ENCODE data around the gene NFKBIE.
"Not testable (repeated sequence)": the region's sequence is repeated elsewhere in the genome, so short reads cannot be mapped to it uniquely, and the experiment has no call there.

Gene NFKBIE

DNA sequence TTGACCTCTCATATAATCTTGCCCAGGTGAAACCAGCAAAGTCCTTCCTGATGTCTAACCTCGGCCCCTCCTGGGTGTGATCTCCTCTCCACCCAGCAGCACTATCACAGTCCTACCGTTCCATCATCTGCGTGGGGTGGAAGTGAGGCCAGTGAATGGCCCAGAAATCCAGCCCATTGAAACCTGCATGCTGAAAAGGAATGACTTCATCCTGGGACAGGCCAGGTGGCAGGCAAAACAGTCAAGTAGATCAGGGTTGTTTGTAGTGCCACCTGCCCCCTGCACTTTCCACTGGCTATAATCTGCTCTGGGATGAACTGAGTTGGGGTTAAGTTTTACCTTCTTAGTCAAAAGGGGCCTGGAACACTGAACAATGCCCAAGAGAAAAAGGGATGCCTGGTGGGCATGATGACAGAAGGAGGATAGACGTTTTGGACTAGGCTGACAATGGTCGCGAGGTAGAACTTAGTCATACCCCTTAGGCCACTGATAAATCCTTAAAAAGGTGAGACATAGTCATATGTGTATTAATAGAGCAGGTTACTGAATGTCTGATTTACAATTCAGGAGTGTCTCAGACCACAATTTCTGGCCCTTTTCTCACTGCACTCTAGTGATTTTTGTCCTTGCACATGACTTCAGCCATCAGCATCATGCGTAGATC is 26.5 kb downstream of the NFKBIE start:
- FAIRE-seq = no peak

DNA sequence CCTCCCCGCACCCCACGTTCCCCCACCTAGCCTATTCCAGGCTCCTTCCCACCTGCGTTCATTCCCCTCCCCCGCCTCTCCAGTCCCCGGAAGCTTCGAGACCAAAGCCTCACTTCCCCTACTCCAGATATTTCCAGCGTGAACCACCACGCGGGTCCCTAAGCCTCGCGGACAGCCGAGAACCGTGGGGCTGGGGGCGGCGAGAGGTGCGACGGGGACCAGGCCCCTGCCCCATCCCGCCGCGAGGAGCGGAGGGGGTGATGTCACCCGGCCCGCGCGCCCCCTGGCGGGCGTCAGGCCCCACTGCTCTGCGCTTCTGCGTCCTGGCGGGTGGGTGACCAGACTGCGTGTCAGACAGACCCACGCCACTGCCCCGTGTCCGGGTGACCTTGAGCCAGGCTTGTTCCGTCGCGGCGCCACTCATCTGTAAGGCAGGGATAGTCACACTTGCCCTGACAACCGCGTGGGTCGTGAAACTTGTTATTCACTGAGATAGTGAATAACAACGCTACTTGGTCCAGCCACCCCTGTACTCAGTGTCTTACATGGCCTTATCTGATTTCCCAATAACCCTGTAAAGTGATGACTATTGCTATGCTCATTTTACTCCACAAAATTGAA is 27.4 kb downstream of the NFKBIE start:
- FAIRE-seq = no peak

- no peak for FAIRE-seq
These were observed 28.1 kb downstream of the NFKBIE start for GRCh38 chr6:44237021-44237812.

DNA sequence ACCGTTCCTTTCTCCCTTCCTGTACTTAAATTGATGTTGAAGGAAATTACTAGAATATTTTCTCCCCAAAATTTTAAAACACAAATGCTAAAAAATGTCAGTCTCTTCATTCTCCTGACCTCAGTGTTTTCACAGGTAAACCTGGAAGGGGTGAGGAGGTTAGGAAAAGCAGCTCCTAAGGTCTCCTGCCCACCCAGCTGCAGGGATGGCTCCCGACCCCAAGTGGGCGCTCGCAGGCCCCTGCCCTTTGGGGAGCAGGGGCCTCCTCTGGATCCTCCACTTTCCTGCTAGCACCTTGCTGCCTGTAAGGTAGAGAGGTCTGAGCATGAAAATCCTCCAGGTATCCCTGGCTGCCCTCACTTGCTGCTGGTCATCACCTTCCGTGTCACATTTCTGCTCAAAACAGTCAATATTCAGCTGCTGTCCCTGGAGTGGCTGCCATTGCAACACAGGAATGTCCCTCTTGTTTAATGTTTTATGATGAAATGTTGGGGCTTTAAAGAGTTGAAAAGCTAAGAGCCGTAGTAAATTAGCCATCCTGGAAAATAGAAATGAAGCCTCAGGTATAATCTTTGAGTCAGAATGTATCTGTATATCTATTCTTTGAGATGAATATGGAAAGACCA is 29.3 kb downstream of the NFKBIE start:
- no peak for FAIRE-seq

GRCh38 chr6:44235269-44235668 is 30.1 kb downstream of the NFKBIE start:
- FAIRE-seq = no peak

DNA sequence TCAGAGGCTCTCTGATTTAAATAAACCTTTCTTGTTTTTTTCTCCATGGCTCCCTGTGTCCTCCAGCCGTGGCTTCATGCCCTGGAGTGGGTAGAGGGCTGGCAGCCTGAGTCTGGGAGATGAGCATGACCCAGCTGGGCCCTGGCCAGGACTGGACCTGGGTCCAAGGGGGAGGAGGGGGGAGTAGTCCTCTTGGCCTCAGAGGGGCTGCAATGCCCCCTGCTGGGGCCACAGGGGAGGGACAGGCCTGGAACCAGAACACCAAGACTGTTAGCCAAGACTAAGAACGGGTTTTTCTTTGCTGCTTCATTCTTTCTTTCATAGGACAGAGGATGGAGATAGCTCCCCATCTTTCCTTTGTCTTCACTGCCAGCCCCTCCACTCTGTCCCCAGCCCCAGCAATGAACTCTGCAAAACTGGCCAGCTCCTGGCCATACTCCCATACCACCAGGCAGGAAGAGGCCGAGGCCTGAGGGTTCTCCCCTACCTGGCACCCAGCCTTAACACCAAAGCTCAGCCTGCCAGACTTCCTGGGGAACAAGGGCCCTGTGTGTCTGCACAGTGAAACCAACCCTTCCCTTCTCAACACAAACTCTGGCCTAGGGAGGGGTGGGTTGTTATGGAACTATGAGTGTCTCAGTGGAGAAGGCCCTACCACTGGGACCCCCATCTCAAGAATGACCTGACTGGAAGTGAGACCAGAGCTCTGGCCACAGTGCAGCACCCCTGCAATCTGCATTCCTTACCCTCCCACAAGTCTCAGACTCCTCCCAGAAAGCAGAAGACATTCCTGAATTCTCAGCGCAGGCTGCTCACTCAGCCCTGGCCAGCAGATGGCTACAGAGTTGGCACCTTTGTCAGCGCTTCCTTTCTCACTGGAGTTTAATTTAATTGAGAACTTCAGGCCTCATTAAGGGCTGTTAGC is 31.0 kb downstream of the NFKBIE start:
- FAIRE-seq = peak; percentile 31

DNA sequence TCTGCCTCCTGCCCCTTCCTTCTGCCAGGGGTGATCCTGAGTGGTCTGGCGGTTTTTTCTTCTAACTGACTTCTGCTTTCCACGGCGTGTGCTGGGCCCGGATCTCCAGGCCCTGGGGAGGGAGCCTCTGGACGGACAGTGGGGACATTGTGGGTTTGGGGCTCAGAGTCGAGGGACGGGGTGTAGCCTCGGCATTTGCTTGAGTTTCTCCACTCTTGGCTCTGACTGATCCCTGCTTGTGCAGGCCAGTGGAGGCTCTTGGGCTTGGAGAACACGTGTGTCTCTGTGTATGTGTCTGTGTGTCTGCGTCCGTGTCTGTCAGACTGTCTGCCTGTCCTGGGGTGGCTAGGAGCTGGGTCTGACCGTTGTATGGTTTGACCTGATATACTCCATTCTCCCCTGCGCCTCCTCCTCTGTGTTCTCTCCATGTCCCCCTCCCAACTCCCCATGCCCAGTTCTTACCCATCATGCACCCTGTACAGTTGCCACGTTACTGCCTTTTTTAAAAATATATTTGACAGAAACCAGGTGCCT is 31.7 kb downstream of the NFKBIE start:
- FAIRE-seq = no peak

DNA sequence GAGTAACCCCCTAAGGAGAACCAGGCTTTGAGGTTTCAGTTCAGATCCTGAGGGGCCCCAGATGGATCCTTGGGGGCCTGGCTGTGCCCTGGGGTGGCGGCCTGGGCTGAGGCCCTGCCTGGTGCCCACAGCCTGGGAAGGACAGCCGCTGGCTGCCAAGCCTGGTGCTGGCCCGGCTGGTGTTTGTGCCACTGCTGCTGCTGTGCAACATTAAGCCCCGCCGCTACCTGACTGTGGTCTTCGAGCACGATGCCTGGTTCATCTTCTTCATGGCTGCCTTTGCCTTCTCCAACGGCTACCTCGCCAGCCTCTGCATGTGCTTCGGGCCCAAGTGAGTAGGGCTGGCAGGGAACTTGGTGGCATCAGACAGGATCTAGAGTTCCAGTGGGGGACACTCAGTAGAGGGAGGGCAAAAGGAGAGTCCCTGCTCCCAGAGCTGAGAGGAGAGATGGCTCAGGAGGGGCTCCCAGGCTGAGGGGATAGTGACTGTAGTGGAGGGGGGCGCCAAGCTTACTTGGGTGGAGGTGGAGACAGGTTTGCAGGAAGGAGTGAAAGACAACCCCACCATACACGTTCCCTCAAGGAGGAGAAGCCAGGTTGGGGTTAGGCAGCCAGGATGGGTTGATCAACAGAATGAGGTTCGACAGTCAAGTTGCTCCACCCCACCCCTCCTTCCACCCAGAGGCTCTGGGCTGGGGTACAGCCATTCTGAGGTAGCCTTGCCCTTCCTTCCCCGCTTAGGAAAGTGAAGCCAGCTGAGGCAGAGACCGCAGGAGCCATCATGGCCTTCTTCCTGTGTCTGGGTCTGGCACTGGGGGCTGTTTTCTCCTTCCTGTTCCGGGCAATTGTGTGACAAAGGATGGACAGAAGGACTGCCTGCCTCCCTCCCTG is 32.4 kb downstream of the NFKBIE start:
- no peak for FAIRE-seq

DNA sequence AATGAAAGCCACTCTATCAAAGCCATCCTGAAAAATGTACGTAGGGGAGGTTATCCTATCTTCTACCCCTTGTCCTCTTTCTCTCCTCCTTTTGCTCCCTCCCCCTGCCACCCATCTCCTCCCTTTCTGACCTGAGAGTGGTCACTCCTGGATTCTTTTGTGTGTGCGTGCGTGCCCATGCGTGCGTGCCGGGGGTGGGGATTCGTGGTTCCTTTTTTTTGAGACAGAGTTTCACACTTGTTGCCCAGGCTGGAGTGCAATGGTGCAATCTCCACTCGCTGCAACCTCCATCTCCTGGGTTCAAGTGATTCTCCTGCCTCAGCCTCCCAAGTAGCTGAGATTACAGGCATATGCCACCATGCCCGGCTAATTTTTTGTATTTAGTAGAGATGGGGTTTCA is 33.9 kb downstream of the NFKBIE start:
- FAIRE-seq = not testable (repeated sequence)

DNA sequence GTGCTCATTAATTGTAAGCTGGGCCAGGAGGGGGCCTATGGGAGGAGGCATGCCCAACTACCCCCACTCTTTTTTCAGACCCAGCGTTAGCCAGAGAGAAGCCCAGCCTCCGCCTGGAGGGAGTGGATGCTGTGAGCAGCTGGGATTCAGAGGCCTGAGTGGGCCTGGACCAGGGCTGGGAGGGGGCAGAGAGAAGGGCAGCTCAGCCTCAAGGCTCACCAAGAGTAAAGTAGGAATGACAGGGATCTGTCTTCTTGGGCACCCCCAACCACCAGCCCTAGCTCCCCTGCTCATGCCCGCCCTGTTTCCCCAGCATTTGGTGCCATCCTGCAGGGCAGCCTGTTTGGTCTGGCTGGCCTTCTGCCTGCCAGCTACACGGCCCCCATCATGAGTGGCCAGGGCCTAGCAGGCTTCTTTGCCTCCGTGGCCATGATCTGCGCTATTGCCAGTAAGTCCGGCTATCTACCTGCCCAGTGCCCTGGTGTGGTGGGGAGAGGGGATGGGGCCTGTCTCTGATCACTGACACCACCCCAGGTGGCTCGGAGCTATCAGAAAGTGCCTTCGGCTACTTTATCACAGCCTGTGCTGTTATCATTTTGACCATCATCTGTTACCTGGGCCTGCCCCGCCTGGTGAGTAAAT is 35.2 kb downstream of the NFKBIE start:
- no peak for FAIRE-seq

DNA sequence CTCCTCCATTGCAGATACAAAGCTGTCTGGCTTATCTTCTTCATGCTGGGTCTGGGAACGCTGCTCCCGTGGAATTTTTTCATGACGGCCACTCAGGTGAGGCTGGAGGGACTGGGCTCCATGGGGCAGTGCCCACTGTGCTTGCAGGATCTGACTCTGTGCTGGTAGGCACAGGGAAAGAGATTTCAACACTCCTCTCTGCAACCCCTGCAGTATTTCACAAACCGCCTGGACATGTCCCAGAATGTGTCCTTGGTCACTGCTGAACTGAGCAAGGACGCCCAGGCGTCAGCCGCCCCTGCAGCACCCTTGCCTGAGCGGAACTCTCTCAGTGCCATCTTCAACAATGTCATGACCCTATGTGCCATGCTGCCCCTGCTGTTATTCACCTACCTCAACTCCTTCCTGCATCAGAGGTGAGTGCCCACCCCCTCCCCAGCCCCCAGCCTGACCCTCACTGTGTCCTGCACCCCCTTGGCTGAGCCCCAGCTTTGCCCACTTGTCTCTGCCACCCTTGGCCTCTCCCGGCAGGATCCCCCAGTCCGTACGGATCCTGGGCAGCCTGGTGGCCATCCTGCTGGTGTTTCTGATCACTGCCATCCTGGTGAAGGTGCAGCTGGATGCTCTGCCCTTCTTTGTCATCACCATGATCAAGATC is 35.8 kb downstream of the NFKBIE start:
- FAIRE-seq = no peak

GRCh38 chr6:44228836-44229235 is 36.5 kb downstream of the NFKBIE start:
- no peak for FAIRE-seq

DNA sequence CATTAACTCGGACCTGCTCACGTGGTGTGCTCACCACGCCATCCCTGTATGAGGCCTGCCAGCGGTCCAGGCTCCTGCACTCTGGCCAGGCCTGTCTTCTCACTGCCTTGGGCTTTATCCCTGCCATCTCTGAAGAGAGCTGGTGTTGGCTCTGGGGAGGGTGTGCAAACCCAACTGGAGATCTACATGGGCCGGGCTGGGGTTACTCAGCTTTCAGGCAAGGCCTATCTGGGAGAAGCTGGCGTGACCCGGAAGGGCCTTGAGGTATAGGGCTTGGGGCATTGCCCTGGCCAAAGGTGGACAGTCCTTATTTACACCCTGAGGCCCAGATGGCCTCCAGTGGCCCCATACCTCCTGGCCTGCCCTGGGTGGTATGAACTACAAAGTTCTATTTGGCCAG is 36.9 kb downstream of the NFKBIE start:
- FAIRE-seq = no peak

DNA sequence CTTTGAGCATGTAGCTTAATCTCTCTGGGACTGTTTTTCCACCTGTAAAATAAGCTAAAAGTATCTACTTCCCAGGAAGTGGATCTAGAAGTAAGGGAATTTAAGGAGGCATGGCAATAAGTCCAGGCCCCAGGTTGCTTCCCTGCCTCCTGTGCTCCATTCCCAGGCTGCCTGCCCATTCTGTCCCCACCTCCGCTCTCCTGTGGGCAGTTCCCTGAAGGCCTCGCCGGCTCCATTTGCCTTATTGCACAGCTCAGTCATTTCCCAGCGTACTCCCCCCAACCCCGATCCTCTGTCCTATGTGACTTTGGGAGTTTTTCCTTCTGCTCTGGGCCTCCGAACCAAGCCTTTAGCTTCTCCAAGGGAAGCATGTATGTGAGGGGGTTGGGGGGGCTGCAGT is 37.3 kb downstream of the NFKBIE start:
- FAIRE-seq = no peak

DNA sequence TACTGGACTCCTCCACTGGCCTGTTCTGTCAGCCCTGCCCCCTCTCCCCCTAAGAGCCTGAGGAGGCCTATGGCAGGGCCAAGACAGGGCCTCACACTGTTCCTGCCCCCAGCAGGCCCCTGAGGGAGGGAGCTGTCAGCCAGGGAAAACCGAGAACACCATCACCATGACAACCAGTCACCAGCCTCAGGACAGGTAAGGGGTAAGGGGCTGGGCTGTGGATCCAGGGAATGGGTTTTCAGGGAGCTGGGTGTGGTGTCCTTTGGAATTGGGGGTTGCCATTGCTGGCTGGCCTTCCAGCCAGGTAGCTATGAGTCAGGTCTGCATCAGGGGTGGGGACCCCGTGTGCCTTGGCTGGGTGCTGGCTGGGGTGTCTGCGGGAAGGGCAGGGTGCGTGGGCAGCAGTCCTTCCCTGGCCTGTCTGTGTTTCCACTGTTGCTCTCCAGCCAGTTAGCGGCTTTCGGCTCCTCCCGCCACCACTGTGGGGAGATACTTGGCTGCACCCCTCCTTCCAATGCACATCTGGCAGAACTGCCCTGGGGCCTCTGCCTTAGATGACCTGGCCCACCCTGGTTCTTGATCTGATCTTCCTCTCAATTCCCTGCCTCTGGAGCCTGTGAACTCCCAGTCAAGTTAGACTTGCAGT is 38.1 kb downstream of the NFKBIE start:
- no peak for FAIRE-seq

GRCh38 chr6:44226368-44227147 is 38.8 kb downstream of the NFKBIE start:
- no peak for FAIRE-seq

- no peak for FAIRE-seq
These were observed 39.6 kb downstream of the NFKBIE start for GRCh38 chr6:44225579-44226325.

DNA sequence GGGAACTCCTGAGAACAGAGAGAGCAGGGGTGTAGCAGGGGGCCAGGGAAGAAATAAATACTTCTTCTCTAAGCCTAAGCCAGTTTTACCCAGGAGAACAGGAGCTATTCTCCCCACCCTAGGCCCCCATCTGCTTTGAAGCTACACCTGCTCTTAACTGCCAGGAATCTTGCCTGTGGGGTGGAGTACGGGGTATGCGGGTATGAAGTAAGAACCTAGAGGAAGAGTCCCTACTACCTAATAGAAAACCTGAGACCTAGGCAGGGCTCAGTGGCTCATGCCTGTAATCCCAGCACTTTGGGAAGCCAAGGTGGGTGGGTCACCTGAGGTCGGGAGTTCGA is 40.4 kb downstream of the NFKBIE start:
- FAIRE-seq = no peak
